Measurements from ENCODE around the gene PPP2R3B.

GRCh38 chrX:358651-359143, 28.0 kb downstream of the PPP2R3B start:
- TF ChIP-seq CTCF (IDR thresholded peaks at IDR 0.05) = no peak
- TF ChIP-seq POLR2A (IDR thresholded peaks at IDR 0.05) = no peak

All from testis (tissue), 2 donors.